ENCODE measurements around the gene GBX2. TPM values are rescaled to one million over a fixed set of nuclear protein-coding genes. Genes with fewer than 3 reads are reported as not detected.

GBX2 gene
- total RNA-seq, 1 experiment from 2014 or later = not detected

DNA sequence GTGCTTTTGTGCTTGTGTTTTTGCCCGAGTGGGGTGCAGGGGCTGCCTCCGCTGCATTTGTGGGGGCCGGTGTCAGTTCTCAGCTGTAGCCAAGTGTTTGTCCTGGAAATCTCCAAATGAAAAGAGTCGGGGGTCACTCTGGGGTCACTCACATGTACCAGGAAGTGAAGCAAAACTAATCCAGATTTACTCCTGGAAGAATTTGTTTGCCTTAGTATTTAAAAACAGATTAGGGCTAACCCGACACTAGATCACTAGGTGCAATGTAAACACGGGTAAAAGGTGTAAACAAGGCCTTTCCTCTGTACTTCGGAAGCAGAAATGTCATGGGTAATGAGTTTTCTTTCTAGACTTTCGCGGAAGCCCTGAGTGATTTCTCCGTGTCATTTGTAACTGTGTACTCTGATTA lies 50.3 kb downstream of the GBX2 start:
- BruUV-seq (replicated peaks) = no TSS peak
- TF ChIP-seq CTCF (IDR thresholded peaks at IDR 0.05; ENCODE audit: unreplicated experiment) = no peak
- intact Hi-C loops (cut with micrococcal nuclease) = no loop called here
- ChIA-PET CTCF (no interaction called here), POLR2A (no interaction called here)
- H3K4me3 Mint-ChIP-seq (ENCODE audit: unreplicated experiment) = no peak overlapping the region
- H3K4me1 Mint-ChIP-seq (ENCODE audit: insufficient read depth, unreplicated experiment) = no peaks in the 10 kb centered on the region
- peaks cover 10% of the 10 kb centered on the region for H3K36me3 Mint-ChIP-seq (ENCODE audit: insufficient read depth, unreplicated experiment)
- H3K27ac Mint-ChIP-seq (ENCODE audit: low read depth, unreplicated experiment) = no peak overlapping the region
- no peaks in the 10 kb centered on the region for H3K27me3 Mint-ChIP-seq (ENCODE audit: insufficient read depth, unreplicated experiment)
- H3K9me3 Mint-ChIP-seq (ENCODE audit: unreplicated experiment) = no peaks in the 10 kb centered on the region
- no peak for DNase-seq (ENCODE audit: unreplicated experiment)

DNA sequence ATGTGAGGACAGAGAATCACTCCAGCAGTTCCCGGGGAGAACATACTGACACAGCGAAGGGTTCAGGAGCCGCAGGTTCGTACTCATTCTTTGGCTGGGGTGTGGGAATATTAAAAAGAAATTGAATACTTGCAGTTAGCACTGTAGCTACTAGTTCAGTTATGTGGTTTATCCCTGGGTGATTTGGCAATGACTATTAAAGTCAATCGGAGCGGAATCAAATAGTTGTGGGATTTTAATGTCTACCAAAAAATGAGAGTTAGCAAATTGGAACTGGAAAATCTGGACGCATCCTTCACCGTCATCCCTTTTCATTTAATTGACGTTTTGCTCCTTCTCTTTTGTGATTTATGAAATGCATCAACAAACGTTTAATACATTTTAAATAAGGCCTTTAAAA lies 50.8 kb downstream of the GBX2 start:
- Mint-ChIP-seq H3K27me3 (ENCODE audit: insufficient read depth, unreplicated experiment) (no peaks in the 10 kb centered on the region), H3K27ac (ENCODE audit: low read depth, unreplicated experiment) (no peak overlapping the region)
- CTCF ChIA-PET = no interaction called here

More for the DNA sequence above, 50.8 kb downstream of the GBX2 start:
- POLR2A ChIA-PET = no interaction called here
- BruUV-seq (replicated peaks) = no TSS peak
- no peak for TF ChIP-seq CTCF (IDR thresholded peaks at IDR 0.05; ENCODE audit: unreplicated experiment)
- no peak overlapping the region for H3K4me3 Mint-ChIP-seq (ENCODE audit: unreplicated experiment)
- no peaks in the 10 kb centered on the region for H3K4me1 Mint-ChIP-seq (ENCODE audit: insufficient read depth, unreplicated experiment)
- intact Hi-C loops (cut with micrococcal nuclease) = no loop called here
- no peaks in the 10 kb centered on the region for H3K9me3 Mint-ChIP-seq (ENCODE audit: unreplicated experiment)
- peaks cover 10% of the 10 kb centered on the region for H3K36me3 Mint-ChIP-seq (ENCODE audit: insufficient read depth, unreplicated experiment)
- no peak for DNase-seq (ENCODE audit: unreplicated experiment)

Other genes starting within 250 kb of the GBX2 start
- gene ASB18, start 96.0 kb upstream of the GBX2 start, total RNA-seq (2022) = not detected in 2 replicates